Measurements from ENCODE around the gene ADAMTS10.

DNA sequence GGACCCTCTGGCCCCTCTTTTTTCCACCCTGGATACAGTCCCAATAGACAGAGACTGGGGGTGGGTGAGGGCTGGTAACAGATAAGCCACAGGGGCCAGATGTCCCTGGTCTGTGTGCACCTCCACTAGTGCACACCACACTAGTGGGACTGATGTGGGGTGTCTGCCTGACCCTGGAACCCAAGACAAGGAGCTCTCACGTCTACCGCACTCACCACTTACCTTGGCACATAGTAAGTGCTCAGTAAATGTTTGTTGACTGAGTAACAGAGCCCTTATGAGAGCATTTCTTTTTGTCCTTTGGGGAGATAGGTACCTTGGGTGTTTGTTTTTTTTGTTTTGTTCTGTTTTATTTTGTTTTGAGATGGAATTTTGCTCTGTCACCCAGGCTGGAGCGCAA lies 73.4 kb downstream of the ADAMTS10 start:
- TF ChIP-seq, protein P1, sequence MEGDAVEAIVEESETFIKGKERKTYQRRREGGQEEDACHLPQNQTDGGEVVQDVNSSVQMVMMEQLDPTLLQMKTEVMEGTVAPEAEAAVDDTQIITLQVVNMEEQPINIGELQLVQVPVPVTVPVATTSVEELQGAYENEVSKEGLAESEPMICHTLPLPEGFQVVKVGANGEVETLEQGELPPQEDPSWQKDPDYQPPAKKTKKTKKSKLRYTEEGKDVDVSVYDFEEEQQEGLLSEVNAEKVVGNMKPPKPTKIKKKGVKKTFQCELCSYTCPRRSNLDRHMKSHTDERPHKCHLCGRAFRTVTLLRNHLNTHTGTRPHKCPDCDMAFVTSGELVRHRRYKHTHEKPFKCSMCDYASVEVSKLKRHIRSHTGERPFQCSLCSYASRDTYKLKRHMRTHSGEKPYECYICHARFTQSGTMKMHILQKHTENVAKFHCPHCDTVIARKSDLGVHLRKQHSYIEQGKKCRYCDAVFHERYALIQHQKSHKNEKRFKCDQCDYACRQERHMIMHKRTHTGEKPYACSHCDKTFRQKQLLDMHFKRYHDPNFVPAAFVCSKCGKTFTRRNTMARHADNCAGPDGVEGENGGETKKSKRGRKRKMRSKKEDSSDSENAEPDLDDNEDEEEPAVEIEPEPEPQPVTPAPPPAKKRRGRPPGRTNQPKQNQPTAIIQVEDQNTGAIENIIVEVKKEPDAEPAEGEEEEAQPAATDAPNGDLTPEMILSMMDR (IDR thresholded peaks at IDR 0.05) = no peak
- TF ChIP-seq POLR2A (IDR thresholded peaks at IDR 0.05) = no peak

Measured in adrenal gland (tissue), 5 donors.